ENCODE measurements around the gene ARMH1.
"Not testable (repeated sequence)": the region's sequence is repeated elsewhere in the genome, so short reads cannot be mapped to it uniquely, and the experiment has no call there.

The ARMH1 gene

GRCh38 chr1:44724955-44725698, 50.6 kb downstream of the ARMH1 start:
- no peak for DNase-seq

DNA sequence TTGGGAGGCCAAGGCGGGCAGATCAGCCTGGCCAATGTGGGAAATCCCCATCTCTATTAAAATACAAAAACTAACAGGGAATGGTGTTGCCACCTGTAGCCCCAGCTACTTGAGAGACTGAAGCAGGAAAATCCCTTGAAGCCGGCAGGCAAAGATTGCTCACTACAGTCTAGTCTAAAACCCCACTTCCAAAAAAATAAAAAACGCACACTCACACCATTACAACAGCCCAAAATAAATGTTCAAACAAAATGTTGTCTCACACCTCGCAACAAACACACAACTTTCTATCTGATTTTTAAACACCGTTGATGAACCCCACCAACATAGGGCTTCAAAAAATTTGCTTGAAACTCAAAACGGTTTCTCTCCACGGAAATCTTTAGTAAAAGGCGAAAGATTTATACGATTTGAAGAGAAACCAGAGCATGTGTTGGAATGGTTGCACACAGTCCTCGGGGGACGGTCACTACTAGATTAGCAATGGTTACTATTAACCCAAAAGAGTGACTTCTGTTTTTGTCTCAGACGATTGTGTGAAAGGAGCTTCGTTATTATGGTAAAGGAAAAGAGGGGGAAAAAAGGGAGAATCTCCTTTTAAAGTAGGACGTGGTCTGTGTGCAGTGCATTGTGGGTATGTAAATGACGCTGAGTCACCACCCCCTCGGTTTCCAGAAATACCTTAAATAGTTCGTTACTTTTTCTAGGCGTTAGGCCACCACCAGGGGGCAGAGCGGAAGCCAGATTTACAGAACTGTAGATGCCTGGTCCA, 56.4 kb downstream of the ARMH1 start, which contains the start of gene RNU5D-1:
Gene RNU5D-1, minus strand, starts transcription at position 430 of the 772 bp plus-strand sequence.
- peak; percentile 96 to 97 for DNase-seq

GRCh38 chr1:44733365-44733764, 58.9 kb downstream of the ARMH1 start:
- DNase-seq = no peak

DNA sequence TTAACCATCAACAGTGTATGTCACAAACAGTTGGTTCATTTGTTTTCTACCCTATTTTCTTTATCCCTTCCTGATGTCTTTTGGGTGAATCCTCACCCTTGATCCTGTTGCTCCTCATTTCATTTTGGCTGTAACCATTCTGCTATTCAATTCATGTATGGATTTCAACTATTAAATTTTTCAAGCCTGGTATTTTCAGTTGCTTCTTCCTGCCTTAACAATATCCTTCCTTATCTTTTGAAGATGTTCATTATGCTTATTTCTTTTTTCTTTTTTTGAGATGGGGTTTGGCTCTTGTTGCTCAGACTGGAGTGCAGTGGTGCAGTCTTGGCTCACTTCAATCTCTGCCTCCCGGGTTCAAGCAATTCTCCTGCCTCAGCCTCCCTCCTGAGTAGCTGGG, 59.3 kb downstream of the ARMH1 start:
- DNase-seq = no peak

- no peak for DNase-seq
These were observed 61.5 kb downstream of the ARMH1 start for GRCh38 chr1:44735992-44736391.

DNA sequence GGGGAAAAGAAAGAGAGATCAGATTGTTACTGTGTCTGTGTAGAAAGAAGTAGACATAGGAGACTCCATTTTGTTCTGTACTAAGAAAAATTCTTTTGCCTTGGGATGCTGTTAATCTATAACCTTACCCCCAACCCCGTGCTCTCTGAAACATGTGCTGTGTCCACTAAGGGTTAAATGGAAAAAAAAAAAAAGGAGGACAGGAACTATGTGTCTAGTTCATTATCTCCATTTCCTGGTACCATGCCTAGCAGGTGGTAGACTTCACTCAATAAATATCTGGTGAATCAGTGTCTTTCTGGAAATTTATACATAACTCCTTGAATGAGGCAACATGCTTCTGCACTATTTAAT, 64.4 kb downstream of the ARMH1 start:
- not testable (repeated sequence) for DNase-seq

DNA sequence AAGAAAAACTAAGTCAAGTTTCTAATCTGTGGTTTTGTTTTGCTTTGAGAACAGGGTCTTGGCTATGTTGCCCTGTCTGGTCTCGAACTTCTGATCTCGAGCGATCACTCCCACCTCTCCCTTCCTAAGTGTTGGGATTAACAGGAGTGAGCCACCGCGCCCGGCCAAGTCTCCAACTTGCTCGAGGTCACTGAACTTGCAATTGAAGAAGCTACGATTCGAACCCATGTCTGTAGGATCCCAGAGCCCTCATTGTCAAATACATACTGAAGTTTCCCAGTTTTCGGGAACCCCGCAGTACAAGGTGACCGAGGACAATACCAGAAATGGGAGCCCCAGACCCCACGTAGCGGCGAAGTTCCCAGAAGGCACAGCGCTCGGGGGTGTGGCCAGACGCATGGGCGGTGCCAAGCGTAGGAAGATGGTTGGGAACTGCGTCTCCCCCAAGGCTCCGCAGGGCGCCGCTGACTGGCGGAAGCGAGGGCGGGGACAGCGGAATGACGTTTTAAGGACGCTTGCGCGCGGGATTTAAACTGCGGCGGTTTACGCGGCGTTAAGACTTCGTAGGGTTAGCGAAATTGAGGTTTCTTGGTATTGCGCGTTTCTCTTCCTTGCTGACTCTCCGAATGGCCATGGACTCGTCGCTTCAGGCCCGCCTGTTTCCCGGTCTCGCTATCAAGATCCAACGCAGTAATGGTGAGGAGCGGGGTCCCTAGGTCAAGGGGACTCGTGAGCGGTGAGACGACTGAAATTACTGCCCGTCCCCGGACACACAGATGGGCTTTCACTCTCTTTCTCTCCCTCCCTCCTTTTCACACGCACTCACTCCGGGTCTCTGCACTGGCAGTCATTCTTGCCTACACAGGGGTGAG, 65.0 kb downstream of the ARMH1 start, which contains the start of gene KIF2C:
Gene KIF2C, plus strand, starts transcription at position 531 of the 872 bp plus-strand sequence. Its CDS starts 96 bp downstream, at position 627.
- DNase-seq = peak; percentile 96 to 98

GRCh38 chr1:44740179-44740617, 65.7 kb downstream of the ARMH1 start:
- no peak for DNase-seq

DNA sequence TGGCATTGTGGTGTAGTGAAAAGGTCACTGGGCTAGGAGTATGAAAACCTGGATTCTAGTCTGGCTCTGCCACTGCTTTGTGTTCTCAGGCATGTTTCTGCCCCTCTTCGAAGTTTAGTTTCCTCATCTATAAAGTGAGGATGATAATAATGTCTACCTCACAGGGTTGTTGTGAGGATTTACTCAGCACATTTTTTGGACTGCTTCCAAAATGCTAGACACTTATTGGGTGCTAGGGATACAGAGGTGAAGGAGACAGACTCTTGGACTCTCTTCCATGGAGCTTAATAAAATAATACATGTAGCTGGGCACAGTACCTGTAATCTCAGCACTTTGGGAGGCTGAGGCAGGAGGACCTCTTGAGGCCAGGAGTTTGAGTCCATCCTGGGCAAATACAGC, 68.7 kb downstream of the ARMH1 start:
- DNase-seq = no peak

DNA sequence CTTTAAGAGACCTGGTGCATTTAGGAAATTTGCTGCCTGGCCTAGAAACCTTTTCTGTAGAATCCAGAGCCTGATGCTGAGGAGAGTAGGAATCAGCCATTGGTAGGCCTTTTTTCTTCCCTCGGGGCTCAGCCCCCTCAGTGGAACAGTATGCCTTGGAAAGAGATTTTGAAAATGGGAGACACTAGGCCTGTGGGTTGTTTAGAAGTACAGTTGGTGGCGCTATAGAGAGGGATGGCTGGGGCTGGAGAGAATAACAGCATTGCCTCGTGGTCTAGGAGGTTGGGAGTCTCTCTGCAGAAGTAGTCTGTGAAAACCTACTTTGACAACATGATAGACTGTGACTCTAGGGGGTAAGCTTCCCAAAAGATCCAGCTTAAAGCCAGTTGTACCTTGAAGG, 73.4 kb downstream of the ARMH1 start:
- DNase-seq = no peak

DNA sequence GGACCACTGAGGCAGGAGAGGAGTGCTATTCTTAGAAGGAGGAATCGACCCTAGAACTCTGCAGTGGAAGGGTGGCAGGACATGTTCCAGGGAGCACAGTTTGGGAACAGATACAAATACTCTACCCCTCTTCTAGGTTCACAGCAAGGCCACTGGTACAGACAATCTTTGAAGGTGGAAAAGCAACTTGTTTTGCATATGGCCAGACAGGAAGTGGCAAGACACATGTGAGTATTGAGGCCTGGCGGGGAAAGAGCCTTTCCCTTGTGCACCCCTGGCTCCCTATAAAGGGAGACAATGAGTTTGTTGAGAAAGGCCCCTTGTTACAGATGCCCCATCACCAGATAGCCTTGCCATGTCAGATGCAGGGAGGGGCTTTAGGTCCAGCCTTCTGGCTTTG, 82.9 kb downstream of the ARMH1 start:
- DNase-seq = no peak

DNA sequence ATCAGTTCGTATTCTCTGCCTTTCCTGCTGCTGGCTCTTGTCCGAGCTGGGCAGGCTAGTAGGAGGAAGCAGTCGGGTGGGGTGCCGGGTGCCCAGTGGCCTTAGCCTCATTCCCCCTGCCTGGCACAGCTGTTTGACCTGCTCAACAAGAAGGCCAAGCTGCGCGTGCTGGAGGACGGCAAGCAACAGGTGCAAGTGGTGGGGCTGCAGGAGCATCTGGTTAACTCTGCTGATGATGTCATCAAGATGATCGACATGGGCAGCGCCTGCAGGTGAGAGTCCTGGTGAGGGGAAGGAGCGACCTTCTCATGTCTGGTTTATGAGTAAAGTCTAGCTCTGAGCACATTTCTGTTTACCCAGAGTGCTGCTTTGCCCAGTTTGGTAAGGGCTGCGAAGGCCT, 84.6 kb downstream of the ARMH1 start:
- no peak for DNase-seq

- no peak for DNase-seq
These were observed 86.4 kb downstream of the ARMH1 start for GRCh38 chr1:44760876-44761275.

GRCh38 chr1:44766421-44766820, 91.9 kb downstream of the ARMH1 start:
- not testable (repeated sequence) for DNase-seq
